ENCODE results near the gene BIRC5. TPM values are rescaled to one million over a fixed set of nuclear protein-coding genes. Genes with fewer than 3 reads are reported as not detected.

Gene BIRC5
- polyA plus RNA-seq, 1 donor (not counting 4 experiments of a cell fraction or from before 2014, with no cell fraction given) = 11.5 TPM

DNA sequence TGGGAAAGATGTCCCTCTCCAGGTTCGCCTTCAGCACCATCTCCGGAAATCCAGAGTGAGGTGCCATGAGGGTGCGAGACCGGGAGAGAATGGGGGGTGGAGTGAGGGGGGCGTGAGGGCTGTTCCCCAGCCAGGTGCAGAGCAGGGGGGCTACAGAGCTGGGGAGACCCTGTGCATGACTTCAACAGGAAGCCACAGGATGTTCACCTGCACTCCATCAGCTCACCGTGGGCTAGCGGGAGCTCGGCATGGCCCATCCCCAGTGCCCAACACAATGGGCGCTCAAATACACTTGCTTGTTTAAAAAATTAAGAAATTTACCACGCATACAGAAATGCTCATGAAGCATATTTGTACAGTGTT lies 45.1 kb downstream of the BIRC5 start:
- H3K27ac ChIP-seq (ENCODE audit: control insufficient read depth, insufficient read depth, low read length) = no peak overlapping the region
- TF ChIP-seq EZH2 (IDR thresholded peaks at IDR 0.05; ENCODE audit: low read length) (no peak), CTCF (optimal IDR thresholded peaks at IDR 0.05 in 1 of 3, IDR thresholded peaks at IDR 0.05 in 1 of 3, conservative IDR thresholded peaks at IDR 0.05 in 1 of 3; ENCODE audit: extremely low read depth in 1 of 3, insufficient read depth in 2 of 3, low read length in 3 of 3) (no peak)

GRCh38 chr17:78263063-78263735 lies 49.1 kb downstream of the BIRC5 start:
- TF ChIP-seq CTCF (optimal IDR thresholded peaks at IDR 0.05 in 1 of 3, IDR thresholded peaks at IDR 0.05 in 1 of 3, conservative IDR thresholded peaks at IDR 0.05 in 1 of 3; ENCODE audit: extremely low read depth in 1 of 3, insufficient read depth in 2 of 3, low read length in 3 of 3) = no peak
- no peak for TF ChIP-seq EZH2 (IDR thresholded peaks at IDR 0.05; ENCODE audit: low read length)
- Histone ChIP-seq H4K20me1 (ENCODE audit: control insufficient read depth, extremely low read depth, insufficient read depth, low read length) (peaks cover 2% of the 10 kb centered on the region), H3K9me1 (ENCODE audit: control insufficient read depth, extremely low read depth, insufficient read depth, low read length) (no peaks in the 10 kb centered on the region), H3K27me3 (ENCODE audit: control insufficient read depth, extremely low read depth, insufficient read depth, low read length) (peaks cover 14% of the 10 kb centered on the region), H3K79me2 (ENCODE audit: control insufficient read depth, insufficient read depth, low read length) (no peaks in the 10 kb centered on the region), H3K9ac (ENCODE audit: control insufficient read depth, extremely low read depth, insufficient read depth, low read length) (no peak overlapping the region), H2AFZ (ENCODE audit: control insufficient read depth, low read length) (no peak overlapping the region), H3K9me3 (ENCODE audit: control insufficient read depth, low read depth, low read length) (no peaks in the 10 kb centered on the region), H3K4me3 (ENCODE audit: control insufficient read depth in 2 of 3, extremely low read depth in 1 of 3, insufficient read depth in 2 of 3, low read depth in 1 of 3, low read length in 3 of 3) (no peak overlapping the region), H3K27ac (ENCODE audit: control insufficient read depth, insufficient read depth, low read length) (no peak overlapping the region), H3K4me2 (ENCODE audit: control insufficient read depth, extremely low read depth, insufficient read depth, low read depth, low read length) (no peak overlapping the region), H3K36me3 (ENCODE audit: control insufficient read depth in 2 of 2, extremely low read depth in 1 of 2, insufficient read depth in 2 of 2, low read length in 2 of 2) (no peaks in the 10 kb centered on the region), H3K4me1 (ENCODE audit: control insufficient read depth, extremely low read depth, insufficient read depth, low read length) (no peaks in the 10 kb centered on the region)
- FAIRE-seq (no peak), DNase-seq (ENCODE audit: low read depth, low spot score) (no peak)
- dilution Hi-C loops (cut with MboI; ENCODE audit: extremely low pct_ligation_motif_present, low sequenced_read_pairs) = no loop called here

More for the DNA sequence above, 45.1 kb downstream of the BIRC5 start:
- Histone ChIP-seq H3K36me3 (ENCODE audit: control insufficient read depth in 2 of 2, extremely low read depth in 1 of 2, insufficient read depth in 2 of 2, low read length in 2 of 2) (no peaks in the 10 kb centered on the region), H3K27me3 (ENCODE audit: control insufficient read depth, extremely low read depth, insufficient read depth, low read length) (peaks cover 14% of the 10 kb centered on the region), H2AFZ (ENCODE audit: control insufficient read depth, low read length) (no peak overlapping the region), H3K9me1 (ENCODE audit: control insufficient read depth, extremely low read depth, insufficient read depth, low read length) (no peaks in the 10 kb centered on the region), H3K9ac (ENCODE audit: control insufficient read depth, extremely low read depth, insufficient read depth, low read length) (no peak overlapping the region), H3K9me3 (ENCODE audit: control insufficient read depth, low read depth, low read length) (no peaks in the 10 kb centered on the region), H3K4me2 (ENCODE audit: control insufficient read depth, extremely low read depth, insufficient read depth, low read depth, low read length) (no peak overlapping the region), H4K20me1 (ENCODE audit: control insufficient read depth, extremely low read depth, insufficient read depth, low read length) (no peaks in the 10 kb centered on the region), H3K79me2 (ENCODE audit: control insufficient read depth, insufficient read depth, low read length) (no peaks in the 10 kb centered on the region), H3K4me1 (ENCODE audit: control insufficient read depth, extremely low read depth, insufficient read depth, low read length) (no peaks in the 10 kb centered on the region), H3K4me3 (ENCODE audit: control insufficient read depth in 2 of 3, extremely low read depth in 1 of 3, insufficient read depth in 2 of 3, low read depth in 1 of 3, low read length in 3 of 3) (no peak overlapping the region)
- no peak for FAIRE-seq
- dilution Hi-C loops (cut with MboI; ENCODE audit: extremely low pct_ligation_motif_present, low sequenced_read_pairs) = no loop called here
- DNase-seq (ENCODE audit: low read depth, low spot score) = no peak

Data from keratinocyte (primary cell).